ENCODE results near the gene PLBD1.

Gene PLBD1

GRCh38 chr12:14567351-14568162 is at the start of gene PLBD1:
Gene PLBD1, minus strand, starts transcription at chr12:14567883. Its CDS starts 187 bp downstream, at chr12:14567696.
- no peaks in the 10 kb centered on the region for H3K27me3 ChIP-seq (ENCODE audit: insufficient read depth, poor library complexity, severe bottlenecking)
- ATAC-seq (ENCODE audit: low read depth) (peak; percentile 77), DNase-seq (ENCODE audit: low spot score) (no peak)
- no peaks in the 10 kb centered on the region for H3K36me3 ChIP-seq (ENCODE audit: low read depth)
- H3K9me3 ChIP-seq (ENCODE audit: severe bottlenecking) = no peaks in the 10 kb centered on the region
- H3K27ac ChIP-seq (ENCODE audit: poor library complexity, severe bottlenecking) = no peak within 1 kb of the TSS
- peak within 1 kb of the TSS; percentile 29 for H3K4me3 ChIP-seq (ENCODE audit: severe bottlenecking)
- no peak for TF ChIP-seq CTCF (IDR thresholded peaks at IDR 0.05; ENCODE audit: poor library complexity, severe bottlenecking)
- H3K4me1 ChIP-seq (ENCODE audit: insufficient read depth, poor library complexity, severe bottlenecking) = no peaks in the 10 kb centered on the region

GRCh38 chr12:14614704-14615121 is 47.0 kb upstream of the PLBD1 start:
- ATAC-seq (ENCODE audit: low read depth) = no peak
- no peak overlapping the region for H3K27ac ChIP-seq (ENCODE audit: poor library complexity, severe bottlenecking)

GRCh38 chr12:14613718-14614117 is 46.0 kb upstream of the PLBD1 start:
- Histone ChIP-seq H3K4me1 (ENCODE audit: insufficient read depth, poor library complexity, severe bottlenecking) (no peaks in the 10 kb centered on the region), H3K27me3 (ENCODE audit: insufficient read depth, poor library complexity, severe bottlenecking) (no peaks in the 10 kb centered on the region), H3K27ac (ENCODE audit: poor library complexity, severe bottlenecking) (no peak overlapping the region), H3K9me3 (ENCODE audit: severe bottlenecking) (no peaks in the 10 kb centered on the region), H3K4me3 (ENCODE audit: severe bottlenecking) (no peak overlapping the region), H3K36me3 (ENCODE audit: low read depth) (no peaks in the 10 kb centered on the region)
- DNase-seq (ENCODE audit: low spot score) = no peak
- no peak for ATAC-seq (ENCODE audit: low read depth)
- no peak for TF ChIP-seq CTCF (IDR thresholded peaks at IDR 0.05; ENCODE audit: poor library complexity, severe bottlenecking)

More at GRCh38 chr12:14614704-14615121, 47.0 kb upstream of the PLBD1 start:
- DNase-seq (ENCODE audit: low spot score) = no peak
- no peaks in the 10 kb centered on the region for H3K4me1 ChIP-seq (ENCODE audit: insufficient read depth, poor library complexity, severe bottlenecking)
- no peak overlapping the region for H3K4me3 ChIP-seq (ENCODE audit: severe bottlenecking)
- no peaks in the 10 kb centered on the region for H3K9me3 ChIP-seq (ENCODE audit: severe bottlenecking)
- TF ChIP-seq CTCF (IDR thresholded peaks at IDR 0.05; ENCODE audit: poor library complexity, severe bottlenecking) = no peak
- no peaks in the 10 kb centered on the region for H3K27me3 ChIP-seq (ENCODE audit: insufficient read depth, poor library complexity, severe bottlenecking)
- no peaks in the 10 kb centered on the region for H3K36me3 ChIP-seq (ENCODE audit: low read depth)

- Histone ChIP-seq H3K9me3 (ENCODE audit: severe bottlenecking) (no peaks in the 10 kb centered on the region), H3K36me3 (ENCODE audit: low read depth) (no peaks in the 10 kb centered on the region), H3K4me1 (ENCODE audit: insufficient read depth, poor library complexity, severe bottlenecking) (no peaks in the 10 kb centered on the region), H3K27me3 (ENCODE audit: insufficient read depth, poor library complexity, severe bottlenecking) (no peaks in the 10 kb centered on the region), H3K4me3 (ENCODE audit: severe bottlenecking) (no peak overlapping the region), H3K27ac (ENCODE audit: poor library complexity, severe bottlenecking) (no peak overlapping the region)
- no peak for ATAC-seq (ENCODE audit: low read depth)
- no peak for DNase-seq (ENCODE audit: low spot score)
- TF ChIP-seq CTCF (IDR thresholded peaks at IDR 0.05; ENCODE audit: poor library complexity, severe bottlenecking) = no peak
These were observed 45.3 kb upstream of the PLBD1 start for GRCh38 chr12:14612898-14613445.

- no peaks in the 10 kb centered on the region for H3K9me3 ChIP-seq (ENCODE audit: severe bottlenecking)
These were observed 44.6 kb upstream of the PLBD1 start for GRCh38 chr12:14612250-14612649.

More at GRCh38 chr12:14612250-14612649, 44.6 kb upstream of the PLBD1 start:
- H3K36me3 ChIP-seq (ENCODE audit: low read depth) = no peaks in the 10 kb centered on the region
- no peak overlapping the region for H3K27ac ChIP-seq (ENCODE audit: poor library complexity, severe bottlenecking)
- H3K4me3 ChIP-seq (ENCODE audit: severe bottlenecking) = no peak overlapping the region
- H3K4me1 ChIP-seq (ENCODE audit: insufficient read depth, poor library complexity, severe bottlenecking) = no peaks in the 10 kb centered on the region
- DNase-seq (ENCODE audit: low spot score) (no peak), ATAC-seq (ENCODE audit: low read depth) (no peak)
- no peak for TF ChIP-seq CTCF (IDR thresholded peaks at IDR 0.05; ENCODE audit: poor library complexity, severe bottlenecking)
- no peaks in the 10 kb centered on the region for H3K27me3 ChIP-seq (ENCODE audit: insufficient read depth, poor library complexity, severe bottlenecking)
